Testis (tissue), 3 donors: ENCODE measurements around the gene C3orf20. TPM values are rescaled to one million over a fixed set of nuclear protein-coding genes. Genes with fewer than 3 reads are reported as not detected.

Experiments
- DNase-seq: peaks from one replicate; pipeline ENCODE4 v3.0.0-alpha.2; 2019
- H3K27ac ChIP-seq, 2 donors: fragments of 200-600 bp; sonication (generic); one replicate each; pipeline ENCODE4 v1.5.1; 2019
- H3K27me3 ChIP-seq: fragments of 200-600 bp; sonication (generic); one replicate; pipeline ENCODE4 v1.5.1; 2019
- H3K36me3 ChIP-seq: fragments of 200-600 bp; sonication (generic); one replicate; pipeline ENCODE4 v1.5.1; 2017; ENCODE audit warnings: low read depth; ENCODE audit errors: missing control alignments
- H3K4me1 ChIP-seq: fragments of 200-600 bp; sonication (generic); one replicate; pipeline ENCODE4 v1.5.1; 2019
- H3K4me3 ChIP-seq, 2 donors: fragments of 200-600 bp; sonication (generic); one replicate each; pipeline ENCODE4 v1.5.1; 2017 to 2019
- H3K9me3 ChIP-seq: fragments of 200-600 bp; sonication (generic); one replicate; pipeline ENCODE4 v1.5.1; 2017
- POLR2A ChIP-seq: fragments of 450-650 bp; IDR thresholded peaks from one replicate; pipeline ENCODE4 v1.6.1; 2017; ENCODE audit warnings: antibody characterized with exemption, mild to moderate bottlenecking, moderate library complexity
- WGBS, 2 donors: methylation state at CpG; one replicate each; pipeline ENCODE4 v1.1.5; 2018; 5-methylcytosine and 5-hydroxymethylcytosine counted together
- intact Hi-C: fragments of 100-400 bp; cut with DNase I; formaldehyde crosslinking; loops from one replicate; pipeline ENCODE4 v1.15.1; 2023; ENCODE audit warnings: low total_unique reads
- polyA plus RNA-seq: library from polyadenylated mRNA; stranded (reverse); fragments of 350-450 nt; fragmentation: Illumina TruSeq; extraction: RNeasy Lipid Tissue Mini Kit (QIAGEN cat#74804); gene quantifications from one replicate; pipeline ENCODE4 v1.2.3, GENCODE V29; 2014; ENCODE audit warnings: low read depth, low replicate concordance; ENCODE audit not compliant: insufficient read depth
- total RNA-seq, 2 donors: library from RNA; depleted of rRNA; stranded (reverse); fragments of >200 nt; gene quantifications; one replicate each; pipeline ENCODE4 v1.2.3, GENCODE V29; 2016
- TF ChIP-seq, protein P1 (sequence below), 3 experiments: fragments of 450-650 bp in 2 of 3; fragments of 200-600 bp in 1 of 3; sonication (generic) in 1 of 3; IDR thresholded peaks; one replicate each; pipeline ENCODE4 v1.5.1; 2016 to 2019; ENCODE audit warnings: antibody characterized with exemption in 3 of 3, mild to moderate bottlenecking in 2 of 3, moderate library complexity in 1 of 3

The C3orf20 gene
- total and polyA plus RNA-seq, 3 donors from 2014 or later, result 3.8 to 16.5 (median 11.0) TPM

DNA sequence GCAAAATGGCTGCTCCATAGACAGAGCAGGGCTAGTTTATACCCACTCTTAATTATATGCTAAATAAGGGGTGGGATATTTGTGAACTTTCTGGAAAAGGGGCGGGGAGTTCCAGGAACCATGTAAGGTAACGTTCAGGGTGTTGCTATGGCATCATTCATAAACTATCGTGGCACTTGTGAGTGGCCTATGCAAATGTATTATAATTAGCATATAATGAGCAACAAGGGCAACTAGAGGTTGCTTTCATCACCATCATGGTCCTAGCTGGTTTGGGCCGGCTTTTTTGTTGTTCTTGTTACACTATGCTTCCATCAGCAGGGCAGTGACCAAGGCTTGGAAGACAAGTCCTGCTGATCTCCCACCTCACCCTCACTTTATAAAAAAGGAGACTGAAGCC is 100.6 kb downstream of the C3orf20 start:
- DNase-seq, result peak; percentile 1
- H3K27me3 ChIP-seq, result no peaks in the 10 kb centered on the region
- no peaks in the 10 kb centered on the region for H3K4me1 ChIP-seq
- no peaks in the 10 kb centered on the region for H3K9me3 ChIP-seq
- 93 to 95% methylated on average over 4 of the region's 4 CpGs for WGBS, 2 donors
- TF ChIP-seq POLR2A, result no peak
- TF ChIP-seq, protein P1, sequence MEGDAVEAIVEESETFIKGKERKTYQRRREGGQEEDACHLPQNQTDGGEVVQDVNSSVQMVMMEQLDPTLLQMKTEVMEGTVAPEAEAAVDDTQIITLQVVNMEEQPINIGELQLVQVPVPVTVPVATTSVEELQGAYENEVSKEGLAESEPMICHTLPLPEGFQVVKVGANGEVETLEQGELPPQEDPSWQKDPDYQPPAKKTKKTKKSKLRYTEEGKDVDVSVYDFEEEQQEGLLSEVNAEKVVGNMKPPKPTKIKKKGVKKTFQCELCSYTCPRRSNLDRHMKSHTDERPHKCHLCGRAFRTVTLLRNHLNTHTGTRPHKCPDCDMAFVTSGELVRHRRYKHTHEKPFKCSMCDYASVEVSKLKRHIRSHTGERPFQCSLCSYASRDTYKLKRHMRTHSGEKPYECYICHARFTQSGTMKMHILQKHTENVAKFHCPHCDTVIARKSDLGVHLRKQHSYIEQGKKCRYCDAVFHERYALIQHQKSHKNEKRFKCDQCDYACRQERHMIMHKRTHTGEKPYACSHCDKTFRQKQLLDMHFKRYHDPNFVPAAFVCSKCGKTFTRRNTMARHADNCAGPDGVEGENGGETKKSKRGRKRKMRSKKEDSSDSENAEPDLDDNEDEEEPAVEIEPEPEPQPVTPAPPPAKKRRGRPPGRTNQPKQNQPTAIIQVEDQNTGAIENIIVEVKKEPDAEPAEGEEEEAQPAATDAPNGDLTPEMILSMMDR (IDR thresholded peaks at IDR 0.05), result no peak
- H3K27ac ChIP-seq, result no peak overlapping the region
- no peak overlapping the region for H3K4me3 ChIP-seq
- H3K36me3 ChIP-seq, result no peaks in the 10 kb centered on the region
- intact Hi-C loops, result no loop called here

DNA sequence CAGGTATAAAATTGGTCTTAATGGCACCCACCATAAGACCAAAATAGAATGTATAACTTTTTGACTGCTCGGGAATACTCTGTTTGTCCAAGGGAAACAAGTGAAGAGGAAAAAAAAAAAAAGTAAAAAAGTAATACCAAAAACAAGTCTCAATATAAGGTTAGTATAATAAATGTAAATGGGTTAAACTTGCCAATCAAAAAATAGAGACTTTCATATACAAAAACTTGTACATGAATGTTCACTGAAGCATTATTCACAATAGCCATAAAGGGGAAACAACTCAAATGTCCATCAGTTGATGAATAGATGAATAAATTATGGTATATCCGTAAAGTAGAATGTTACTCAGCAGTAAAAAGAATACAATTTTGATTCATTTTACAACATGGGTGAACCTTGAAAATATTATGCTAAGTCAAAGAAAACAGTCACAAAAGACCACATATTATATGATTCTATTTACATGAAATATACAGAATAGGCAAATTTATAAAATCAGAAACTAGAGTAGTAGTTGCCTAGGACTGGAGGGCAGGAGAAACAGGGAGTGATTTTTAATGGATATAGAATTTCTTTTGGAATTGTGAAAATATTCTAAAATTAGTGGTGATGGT is 104.2 kb downstream of the C3orf20 start:
- Histone ChIP-seq H3K9me3 (no peaks in the 10 kb centered on the region), H3K27me3 (no peaks in the 10 kb centered on the region), H3K4me3 (no peak overlapping the region), H3K27ac (no peak overlapping the region), H3K36me3 (no peaks in the 10 kb centered on the region), H3K4me1 (no peaks in the 10 kb centered on the region)
- WGBS, 2 donors, result 95 to 100% methylated on average over 2 of the region's 2 CpGs
- intact Hi-C loops, result no loop called here
- DNase-seq, result no peak
- TF ChIP-seq POLR2A, result no peak
- TF ChIP-seq, protein P1 (IDR thresholded peaks at IDR 0.05), result no peak

DNA sequence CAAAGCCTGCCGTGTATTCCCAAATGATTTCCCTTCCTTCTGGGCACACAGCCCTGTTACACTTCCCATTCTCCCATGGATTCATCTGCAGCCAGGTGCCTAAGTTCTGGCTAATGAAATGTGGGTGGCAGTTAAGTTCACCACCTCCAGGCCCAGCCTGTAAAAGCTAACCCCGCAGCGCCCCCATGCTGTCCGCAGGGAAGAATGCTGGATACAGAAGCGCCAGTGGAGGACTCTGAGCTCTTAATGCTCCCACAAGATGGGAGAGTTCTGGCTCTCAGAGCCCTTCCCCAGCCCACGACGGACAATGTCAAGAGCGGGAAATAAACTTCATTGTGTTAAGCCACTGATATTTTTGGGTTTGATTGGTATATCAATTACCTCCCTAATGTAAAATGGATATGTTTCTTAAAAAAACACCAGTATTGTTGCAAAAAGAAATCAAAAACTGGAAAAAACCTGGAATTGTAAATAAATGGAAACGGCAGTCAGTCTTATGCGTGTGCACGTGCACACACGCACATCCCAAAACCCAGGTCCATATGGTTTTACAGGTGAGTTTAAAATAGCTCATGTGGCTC is 106.1 kb downstream of the C3orf20 start:
- 58 to 70% methylated on average over 12 of the region's 12 CpGs for WGBS, 2 donors
- H3K36me3 ChIP-seq, result no peaks in the 10 kb centered on the region
- no peaks in the 10 kb centered on the region for H3K4me1 ChIP-seq
- H3K27ac ChIP-seq, result no peak overlapping the region
- intact Hi-C loops, result no loop called here
- peak; percentile 68 for DNase-seq
- TF ChIP-seq, protein P1 (IDR thresholded peaks at IDR 0.05), result peak; percentile 15 to 52 (median 40)
- TF ChIP-seq POLR2A, result no peak
- H3K9me3 ChIP-seq, result no peaks in the 10 kb centered on the region
- no peak overlapping the region for H3K4me3 ChIP-seq
- H3K27me3 ChIP-seq, result no peaks in the 10 kb centered on the region

DNA sequence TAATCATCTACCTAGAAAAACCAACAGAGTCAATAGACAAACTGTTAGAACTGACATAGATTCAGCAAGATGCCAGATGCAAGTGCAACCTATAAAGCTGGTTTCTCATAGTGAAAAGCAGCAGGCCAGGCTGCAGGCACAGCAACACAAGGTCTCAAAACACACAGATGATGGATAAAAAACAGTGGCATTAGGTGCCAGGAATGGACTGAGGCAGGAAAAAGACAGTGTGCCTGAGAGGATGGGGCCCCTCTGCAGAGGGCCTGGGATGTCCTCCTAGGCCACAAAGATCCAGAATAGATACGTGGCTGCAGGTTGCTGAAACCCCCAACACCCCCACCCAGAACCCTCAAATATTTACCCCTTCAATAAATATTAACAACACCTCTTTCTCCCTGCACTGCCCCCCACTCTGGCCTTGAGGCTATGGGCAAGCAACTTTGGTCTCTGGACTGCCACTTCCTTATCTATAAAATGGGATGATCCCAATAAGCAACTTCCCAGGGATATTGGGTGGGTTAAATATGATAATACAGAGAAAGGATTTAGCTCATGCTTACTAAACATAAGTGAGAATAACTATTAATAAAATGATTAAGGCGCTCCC is 108.6 kb downstream of the C3orf20 start:
- no peak for DNase-seq
- no peaks in the 10 kb centered on the region for H3K4me1 ChIP-seq
- no peaks in the 10 kb centered on the region for H3K9me3 ChIP-seq
- TF ChIP-seq, protein P1 (IDR thresholded peaks at IDR 0.05), result no peak
- TF ChIP-seq POLR2A, result no peak
- H3K27ac ChIP-seq, result no peak overlapping the region
- H3K36me3 ChIP-seq, result no peaks in the 10 kb centered on the region
- intact Hi-C loops, result no loop called here
- no peaks in the 10 kb centered on the region for H3K27me3 ChIP-seq
- WGBS, 2 donors, result 67 to 84% methylated on average over 2 of the region's 2 CpGs
- H3K4me3 ChIP-seq, result no peak overlapping the region
